Measurements from ENCODE around the gene C6orf52. TPM values are rescaled to one million over a fixed set of nuclear protein-coding genes. Genes with fewer than 3 reads are reported as not detected.

Gene C6orf52
- total and polyA plus RNA-seq, 9 of the 15 experiments (the other 6 are each of a cell fraction or from before 2014, with no cell fraction given) = 6.7 to 37.0 (median 11.1) TPM

GRCh38 chr6:10643201-10643651 is 51.2 kb downstream of the C6orf52 start (continued):
- TF ChIP-seq MGA (IDR thresholded peaks at IDR 0.05) (no peak), PRPF4 (IDR thresholded peaks at IDR 0.05; ENCODE audit: insufficient read depth, low read depth, low read length, poor library complexity, severe bottlenecking) (no peak), HMGN3 (IDR thresholded peaks at IDR 0.05; ENCODE audit: borderline replicate concordance, extremely low read depth, insufficient read length, low read depth, low read length) (no peak), ARID1B (IDR thresholded peaks at IDR 0.05) (peak; percentile 93), RCOR1 (IDR thresholded peaks at IDR 0.05; ENCODE audit: borderline replicate concordance in 1 of 2, low read depth in 2 of 2, low read length in 2 of 2) (peak in 1 of 2 experiments; percentile 86; a peak in 2 of 4 replicates), LEF1 (IDR thresholded peaks at IDR 0.05) (peak; percentile 51; the same call in 1 of the 2 replicates), PKNOX1 (IDR thresholded peaks at IDR 0.05) (0 out of 2 replicates have a peak, but pooled peaks have one; percentile 47), CEBPG (CRISPR knock-in tag; IDR thresholded peaks at IDR 0.05) (peak; percentile 88), CEBPG (tag; conservative IDR thresholded peaks at IDR 0.05 in 1 of 2, IDR thresholded peaks at IDR 0.05 in 1 of 2) (peak; percentile 91 to 98), ZNF347 (CRISPR knock-in tag; IDR thresholded peaks at IDR 0.05; ENCODE audit: low read depth) (no peak)
